HepG2 (cell line): ENCODE measurements around the gene GTF2F1. TPM values are rescaled to one million over a fixed set of nuclear protein-coding genes. Genes with fewer than 3 reads are reported as not detected.

Experiments
- AKAP8 ChIP-seq: sonication (generic); formaldehyde crosslinking; IDR thresholded peaks from 2 replicates; pipeline ENCODE4 v1.5.1; 2020; ENCODE audit warnings: mild to moderate bottlenecking, missing genetic modification reagents
- ELF1 ChIP-seq: sonication (generic); formaldehyde crosslinking; IDR thresholded peaks from 2 replicates; pipeline ENCODE4 v1.4.0; 2020; ENCODE audit warnings: missing genetic modification reagents
- ETV6 ChIP-seq: sonication (generic); formaldehyde crosslinking; conservative IDR thresholded peaks from 2 replicates; pipeline ENCODE4 v1.4.0; 2020; ENCODE audit warnings: missing genetic modification reagents
- FOSL2 ChIP-seq: sonication (generic); formaldehyde crosslinking; IDR thresholded peaks from 2 replicates; pipeline ENCODE4 v1.4.0; 2020; ENCODE audit warnings: missing genetic modification reagents
- FOXP1 ChIP-seq, 2 experiments: fragments of 450-650 bp in 1 of 2; IDR thresholded peaks; 2 replicates each; pipeline ENCODE4 v1.6.1; 2017 to 2018; ENCODE audit warnings: antibody characterized with exemption in 1 of 2
- GLI4 ChIP-seq: sonication (generic); formaldehyde crosslinking; IDR thresholded peaks from 2 replicates; pipeline ENCODE4 v1.5.1; 2020; ENCODE audit warnings: missing genetic modification reagents, mild to moderate bottlenecking, moderate library complexity, borderline replicate concordance
- GMEB1 ChIP-seq: sonication (generic); formaldehyde crosslinking; IDR thresholded peaks from 2 replicates; pipeline ENCODE4 v1.5.1; 2020; ENCODE audit warnings: missing genetic modification reagents, mild to moderate bottlenecking, borderline replicate concordance
- HINFP ChIP-seq: sonication (generic); formaldehyde crosslinking; IDR thresholded peaks from 2 replicates; pipeline ENCODE4 v1.4.0; 2020; ENCODE audit warnings: low read depth, mild to moderate bottlenecking, missing genetic modification reagents
- HIVEP1 ChIP-seq: sonication (generic); formaldehyde crosslinking; IDR thresholded peaks from 2 replicates; pipeline ENCODE4 v1.4.0; 2020; ENCODE audit warnings: mild to moderate bottlenecking, missing genetic modification reagents
- HNRNPL ChIP-seq: fragments of 200-400 bp; formaldehyde crosslinking; IDR thresholded peaks from 2 replicates; pipeline ENCODE4 v1.6.1; 2017; ENCODE audit warnings: mild to moderate bottlenecking, low read depth, low read length
- JARID2 ChIP-seq: sonication (generic); formaldehyde crosslinking; IDR thresholded peaks from 2 replicates; pipeline ENCODE4 v1.8.1; 2023; ENCODE audit warnings: missing genetic modification reagents, inconsistent platforms; ENCODE audit not compliant: insufficient replicate concordance
- NFE2L1 ChIP-seq: sonication (generic); formaldehyde crosslinking; IDR thresholded peaks from 2 replicates; pipeline ENCODE4 v1.4.0; 2020; ENCODE audit warnings: missing genetic modification reagents, mild to moderate bottlenecking, borderline replicate concordance
- RFXANK ChIP-seq: IDR thresholded peaks from 2 replicates; pipeline ENCODE4 v1.6.1; 2016
- RNF2 ChIP-seq: fragments of 450-650 bp; conservative IDR thresholded peaks from 2 replicates; pipeline ENCODE4 v1.6.1; 2016; ENCODE audit warnings: low read depth
- ZBTB38 ChIP-seq: sonication (generic); formaldehyde crosslinking; IDR thresholded peaks from 2 replicates; pipeline ENCODE4 v1.5.1; 2020; ENCODE audit warnings: mild to moderate bottlenecking, missing genetic modification reagents
- ZNF143 ChIP-seq: sonication (generic); formaldehyde crosslinking; IDR thresholded peaks from 2 replicates; pipeline ENCODE4 v1.4.0; 2020; ENCODE audit warnings: missing genetic modification reagents
- ZNF503 ChIP-seq: sonication (generic); formaldehyde crosslinking; IDR thresholded peaks from 2 replicates; pipeline ENCODE4 v1.4.0; 2020; ENCODE audit warnings: missing genetic modification reagents
- ZNF724P ChIP-seq: sonication (generic); formaldehyde crosslinking; IDR thresholded peaks from 2 replicates; pipeline ENCODE4 v1.8.0; 2022; ENCODE audit warnings: missing genetic modification reagents, borderline replicate concordance
- polyA plus RNA-seq, 8 experiments: library from polyadenylated mRNA; depleted of rRNA in 3 of 8; stranded (reverse) in 7 of 8; unstranded in 1 of 8; fragments of >200 nt; fragmentation: Illumina TruSeq in 4 of 8; extraction: Trizol in 4 of 8; gene quantifications; 2 replicates each; pipeline versions ENCODE4 v1.2.1 to v1.2.3, GENCODE V29; 2011 to 2016; ENCODE audit warnings: low read depth in 4 of 8, missing spikeins in 1 of 8, mixed read lengths in 1 of 8; ENCODE audit not compliant: insufficient read depth in 1 of 8
- total RNA-seq, 5 experiments: library from RNA; depleted of rRNA; stranded (reverse); fragments of >200 nt; fragmentation: Illumina TruSeq; extraction: Trizol; gene quantifications; 2 replicates each; pipeline ENCODE4 v1.2.3, GENCODE V29; 2016; ENCODE audit warnings: low read depth in 1 of 5
- TF ChIP-seq, protein P1 (sequence below): sonication (generic); formaldehyde crosslinking; IDR thresholded peaks from 2 replicates; pipeline ENCODE4 v1.8.0; 2022; ENCODE audit warnings: mild to moderate bottlenecking, missing genetic modification reagents, moderate library complexity
- TF ChIP-seq, protein P2 (sequence below): IDR thresholded peaks from 2 replicates; pipeline ENCODE4 v1.6.1; 2016; ENCODE audit warnings: low read depth, control low read depth
- TF ChIP-seq, protein P3 (sequence below): IDR thresholded peaks from 2 replicates; pipeline ENCODE4 v1.6.1; 2016

Gene GTF2F1
- total and polyA plus RNA-seq, 2 of the 13 experiments (the other 11 are each of a cell fraction or from before 2014, with no cell fraction given), result 27.8 to 34.1 TPM

DNA sequence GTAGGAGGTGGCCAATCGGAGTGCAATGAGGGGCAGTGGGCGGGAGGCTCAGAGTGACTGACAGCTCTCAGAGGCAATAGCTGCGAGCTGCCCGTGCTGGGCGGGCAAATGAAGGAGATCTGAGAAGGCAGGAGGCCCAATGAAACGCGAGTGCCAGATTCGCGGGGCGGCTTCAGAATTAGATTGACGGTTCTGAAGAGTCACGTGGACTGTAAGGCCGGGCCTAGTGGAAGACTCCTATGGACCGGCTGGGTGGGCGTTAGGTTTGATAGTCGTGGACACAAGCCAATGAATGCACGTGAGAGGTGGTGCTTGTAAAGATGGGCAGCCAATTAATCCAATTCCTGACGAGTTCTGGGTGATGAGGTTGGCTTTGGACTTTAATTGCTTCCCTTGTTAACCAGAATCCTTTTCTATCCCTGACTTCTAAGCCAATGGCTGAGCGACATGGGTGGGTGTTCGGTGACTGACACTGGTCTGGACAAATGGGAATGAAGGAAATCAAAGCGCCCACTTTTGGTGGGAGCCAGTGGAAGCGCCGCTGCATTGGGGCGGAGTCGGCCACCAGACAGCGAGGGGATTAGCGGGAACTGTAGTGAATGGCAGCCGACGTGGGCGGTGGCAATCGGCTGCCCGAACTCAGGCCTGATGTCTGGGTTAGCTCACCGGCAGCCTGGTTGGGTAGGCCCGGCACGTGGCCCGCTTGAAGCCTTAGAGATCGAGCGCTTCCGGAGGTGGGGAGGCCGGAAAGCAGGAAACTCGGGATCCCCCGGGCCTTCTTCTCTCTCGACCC is 32.2 kb upstream of the GTF2F1 start (continued):
- TF ChIP-seq, protein P1, sequence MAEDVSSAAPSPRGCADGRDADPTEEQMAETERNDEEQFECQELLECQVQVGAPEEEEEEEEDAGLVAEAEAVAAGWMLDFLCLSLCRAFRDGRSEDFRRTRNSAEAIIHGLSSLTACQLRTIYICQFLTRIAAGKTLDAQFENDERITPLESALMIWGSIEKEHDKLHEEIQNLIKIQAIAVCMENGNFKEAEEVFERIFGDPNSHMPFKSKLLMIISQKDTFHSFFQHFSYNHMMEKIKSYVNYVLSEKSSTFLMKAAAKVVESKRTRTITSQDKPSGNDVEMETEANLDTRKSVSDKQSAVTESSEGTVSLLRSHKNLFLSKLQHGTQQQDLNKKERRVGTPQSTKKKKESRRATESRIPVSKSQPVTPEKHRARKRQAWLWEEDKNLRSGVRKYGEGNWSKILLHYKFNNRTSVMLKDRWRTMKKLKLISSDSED, result no peak
- TF ChIP-seq NFE2L1 (CRISPR knock-in tag) (no peak), ELF1 (CRISPR knock-in tag) (peak; percentile 20; the same call in 1 of the 2 replicates), GMEB1 (CRISPR knock-in tag) (peak; percentile 48; the same call in 1 of the 2 replicates), JARID2 (no peak), HINFP (CRISPR knock-in tag) (peak; percentile 29; the same call in 1 of the 2 replicates), AKAP8 (no peak), ETV6 (CRISPR knock-in tag) (no peak), RNF2 (peak; percentile 97; the same call in 1 of the 2 replicates), HNRNPL (peak; percentile 42; the same call in 1 of the 2 replicates), RFXANK (0 out of 2 replicates have a peak, but pooled peaks have one; percentile 40), ZBTB38 (CRISPR knock-in tag) (peak; percentile 100), ZNF503 (CRISPR knock-in tag) (no peak), FOXP1 (IDR thresholded peaks at IDR 0.05) (no peak), FOXP1 (CRISPR knock-in tag; IDR thresholded peaks at IDR 0.05) (no peak), GLI4 (0 out of 2 replicates have a peak, but pooled peaks have one; percentile 27), ZNF724P (CRISPR knock-in tag) (no peak), ZNF143 (CRISPR knock-in tag) (peak; percentile 68), FOSL2 (CRISPR knock-in tag) (no peak), HIVEP1 (CRISPR knock-in tag) (0 out of 2 replicates have a peak, but pooled peaks have one; percentile 48)
- TF ChIP-seq, protein P2, sequence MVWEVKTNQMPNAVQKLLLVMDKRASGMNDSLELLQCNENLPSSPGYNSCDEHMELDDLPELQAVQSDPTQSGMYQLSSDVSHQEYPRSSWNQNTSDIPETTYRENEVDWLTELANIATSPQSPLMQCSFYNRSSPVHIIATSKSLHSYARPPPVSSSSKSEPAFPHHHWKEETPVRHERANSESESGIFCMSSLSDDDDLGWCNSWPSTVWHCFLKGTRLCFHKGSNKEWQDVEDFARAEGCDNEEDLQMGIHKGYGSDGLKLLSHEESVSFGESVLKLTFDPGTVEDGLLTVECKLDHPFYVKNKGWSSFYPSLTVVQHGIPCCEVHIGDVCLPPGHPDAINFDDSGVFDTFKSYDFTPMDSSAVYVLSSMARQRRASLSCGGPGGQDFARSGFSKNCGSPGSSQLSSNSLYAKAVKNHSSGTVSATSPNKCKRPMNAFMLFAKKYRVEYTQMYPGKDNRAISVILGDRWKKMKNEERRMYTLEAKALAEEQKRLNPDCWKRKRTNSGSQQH (CRISPR knock-in tag), result no peak
- TF ChIP-seq, protein P3, sequence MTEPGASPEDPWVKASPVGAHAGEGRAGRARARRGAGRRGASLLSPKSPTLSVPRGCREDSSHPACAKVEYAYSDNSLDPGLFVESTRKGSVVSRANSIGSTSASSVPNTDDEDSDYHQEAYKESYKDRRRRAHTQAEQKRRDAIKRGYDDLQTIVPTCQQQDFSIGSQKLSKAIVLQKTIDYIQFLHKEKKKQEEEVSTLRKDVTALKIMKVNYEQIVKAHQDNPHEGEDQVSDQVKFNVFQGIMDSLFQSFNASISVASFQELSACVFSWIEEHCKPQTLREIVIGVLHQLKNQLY (CRISPR knock-in tag), result no peak
